GM21717 (cell line): ENCODE data around the gene COL26A1.
"Not testable (repeated sequence)": the region's sequence is repeated elsewhere in the genome, so short reads cannot be mapped to it uniquely, and the experiment has no call there.

Source experiments
- ATAC-seq: cut with Tn5 transposase; IDR thresholded peaks from one replicate; pipeline ENCODE4 v1.9.1; 2021; ENCODE audit warnings: mild to moderate bottlenecking, moderate library complexity; ENCODE audit not compliant: unreplicated experiment

Gene COL26A1

DNA sequence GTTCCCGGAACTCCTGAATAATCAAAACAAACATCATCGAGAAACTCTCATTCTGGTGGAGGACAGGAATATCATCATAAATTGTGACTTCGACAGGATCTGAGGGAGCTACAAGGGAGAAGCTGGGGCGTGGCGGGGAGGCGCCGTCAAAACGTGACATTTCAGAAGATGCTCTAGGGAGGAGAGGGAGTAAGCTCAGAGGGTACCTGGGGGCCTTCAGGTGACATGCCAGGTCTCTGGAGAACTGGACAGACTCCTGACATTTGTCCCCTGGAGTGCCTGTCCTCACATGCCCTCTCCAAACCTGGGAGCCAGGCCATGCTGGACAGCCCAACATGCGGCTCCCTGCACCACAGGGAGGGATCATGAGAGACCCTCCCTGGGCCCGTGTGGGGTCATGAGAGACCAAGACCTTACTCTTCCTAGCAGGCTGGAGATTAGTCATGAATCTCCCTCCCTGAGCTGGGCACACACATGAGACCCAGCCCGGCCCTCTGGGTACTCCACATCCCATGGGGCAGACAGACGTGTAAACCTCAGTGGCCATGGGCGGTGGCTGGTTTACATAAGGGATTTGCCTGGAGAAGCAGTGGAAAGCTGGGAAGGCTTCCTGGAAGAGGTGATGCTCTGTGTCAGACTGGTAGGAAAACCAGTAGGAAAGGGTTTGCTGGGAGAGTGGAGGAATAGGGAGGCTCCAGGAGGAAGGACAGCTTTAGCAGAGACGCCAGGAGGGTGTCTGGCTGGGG lies 185.4 kb downstream of the COL26A1 start:
- no peak for ATAC-seq

- no peak for ATAC-seq
Measured at GRCh38 chr7:101549734-101550133, 187.1 kb downstream of the COL26A1 start.

- ATAC-seq: no peak
Measured at GRCh38 chr7:101550641-101551541, 188.2 kb downstream of the COL26A1 start.

DNA sequence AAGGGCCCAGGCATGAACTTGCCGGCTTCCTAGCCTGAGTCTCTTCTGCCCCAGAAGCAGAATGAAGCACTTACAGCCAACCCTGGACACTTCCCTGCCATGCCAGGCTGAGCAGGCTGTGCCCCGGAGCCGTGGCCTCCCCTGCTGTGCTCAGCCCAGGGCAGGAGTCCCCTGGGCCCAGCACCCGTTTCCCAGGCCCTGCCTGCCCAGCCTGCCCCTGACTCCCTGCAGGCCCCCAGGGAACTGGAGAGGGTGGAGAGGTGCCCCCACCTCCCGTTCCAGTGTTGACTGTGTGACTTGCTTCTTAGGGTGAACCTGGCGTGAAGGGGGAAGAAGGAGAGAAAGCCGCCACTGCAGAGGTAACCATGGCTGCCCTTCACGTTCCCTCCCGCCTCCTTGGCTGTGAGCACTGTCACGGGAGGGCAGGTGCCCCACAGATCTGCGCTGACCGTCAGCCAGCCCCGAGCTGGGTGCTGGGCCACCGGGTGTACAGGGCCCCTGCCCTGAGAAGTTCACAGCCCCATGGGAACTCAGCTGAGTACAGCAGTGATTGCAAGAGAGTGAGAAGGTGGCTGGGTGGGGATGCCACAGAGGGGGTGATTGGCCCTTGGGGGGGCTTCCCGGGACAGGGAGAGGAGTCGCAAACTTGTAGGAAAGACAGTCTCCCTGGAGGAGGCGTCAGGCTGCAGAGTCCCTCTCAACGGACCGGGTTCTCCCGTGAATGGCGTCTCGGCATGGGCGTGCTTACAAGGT lies 190.5 kb downstream of the COL26A1 start:
- ATAC-seq: no peak

- no peak for ATAC-seq
Measured at GRCh38 chr7:101553771-101554445, 191.2 kb downstream of the COL26A1 start.

- ATAC-seq: no peak
Measured at GRCh38 chr7:101554584-101555268, 192.1 kb downstream of the COL26A1 start.

DNA sequence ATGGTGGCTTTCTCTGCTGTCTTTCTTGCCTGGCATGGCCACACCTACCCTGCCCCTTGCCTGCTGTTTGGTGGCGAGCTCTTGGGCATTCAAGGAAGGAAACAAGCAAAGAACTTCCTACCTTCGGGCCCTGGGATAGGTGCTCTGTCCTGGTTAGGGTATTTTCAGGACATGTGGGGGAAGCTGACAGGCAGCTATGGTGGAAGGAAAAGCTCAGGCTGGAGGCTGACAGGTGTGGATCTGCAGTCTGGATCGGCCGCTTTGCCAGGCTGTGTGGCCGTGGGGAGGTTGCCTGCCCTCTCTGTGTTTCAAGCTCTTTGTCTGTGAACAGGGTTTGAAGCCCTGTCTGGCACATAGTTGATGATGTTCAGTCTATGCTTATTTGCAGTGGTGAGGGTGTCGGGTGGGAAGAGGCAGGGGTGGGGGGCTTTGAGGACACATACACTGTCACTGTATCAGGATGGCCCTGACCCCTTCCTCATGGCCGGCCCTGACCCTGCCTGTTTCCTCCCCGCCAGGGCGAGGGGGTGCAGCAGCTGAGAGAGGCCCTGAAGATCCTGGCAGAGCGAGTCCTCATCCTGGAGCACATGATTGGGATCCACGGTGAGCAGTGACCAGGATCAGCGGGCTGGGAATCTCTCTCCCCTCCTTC lies 192.7 kb downstream of the COL26A1 start:
- ATAC-seq: no peak

DNA sequence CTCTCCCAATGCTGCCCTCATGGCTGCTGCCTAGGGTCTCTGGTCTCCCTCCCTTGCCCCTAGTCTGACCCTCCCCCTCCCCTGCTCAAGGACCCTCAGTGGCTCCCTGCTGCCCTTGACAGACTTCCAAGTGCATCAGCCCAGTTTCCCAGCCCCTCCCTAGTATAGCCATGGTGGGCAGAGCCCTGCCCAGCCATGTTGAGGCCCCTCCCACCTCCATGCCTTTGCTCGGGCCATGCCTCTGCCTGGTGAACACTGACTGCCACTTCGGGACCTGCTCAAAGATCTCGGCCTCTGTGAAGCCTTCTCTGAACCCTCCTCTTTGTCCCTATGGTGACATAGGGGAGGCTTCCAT lies 193.2 kb downstream of the COL26A1 start:
- ATAC-seq: no peak

- no peak for ATAC-seq
Measured at GRCh38 chr7:101556453-101556968, 193.8 kb downstream of the COL26A1 start.

GRCh38 chr7:101557421-101557820 lies 194.7 kb downstream of the COL26A1 start:
- no peak for ATAC-seq

- no peak for ATAC-seq
Measured at GRCh38 chr7:101557978-101558741, 195.5 kb downstream of the COL26A1 start.

- ATAC-seq: no peak
Measured at GRCh38 chr7:101558742-101559325, 196.2 kb downstream of the COL26A1 start.

- no peak for ATAC-seq
Measured at GRCh38 chr7:101559586-101559985, 196.9 kb downstream of the COL26A1 start.

GRCh38 chr7:101560021-101560420 lies 197.3 kb downstream of the COL26A1 start:
- not testable (repeated sequence) for ATAC-seq

DNA sequence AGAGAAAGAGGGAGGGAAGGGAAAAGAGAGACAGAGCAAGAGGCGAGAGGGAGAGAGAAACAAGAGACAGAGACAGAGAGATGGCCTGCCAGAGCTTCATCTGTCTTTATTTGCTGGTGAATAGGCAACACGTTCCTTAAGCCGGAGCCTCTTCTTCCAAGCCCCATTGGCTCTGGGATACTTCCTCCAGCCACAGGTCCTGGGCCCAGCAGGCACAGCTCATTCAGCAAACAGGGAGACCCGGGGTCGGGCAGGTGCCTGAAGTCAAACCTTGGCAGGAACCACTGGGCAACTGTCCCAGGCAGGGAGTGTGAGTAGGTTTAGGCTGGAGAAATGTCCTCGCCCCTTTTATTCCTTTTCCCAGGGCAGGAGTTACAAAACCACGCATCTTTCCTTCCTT lies 198.2 kb downstream of the COL26A1 start:
- no peak for ATAC-seq

DNA sequence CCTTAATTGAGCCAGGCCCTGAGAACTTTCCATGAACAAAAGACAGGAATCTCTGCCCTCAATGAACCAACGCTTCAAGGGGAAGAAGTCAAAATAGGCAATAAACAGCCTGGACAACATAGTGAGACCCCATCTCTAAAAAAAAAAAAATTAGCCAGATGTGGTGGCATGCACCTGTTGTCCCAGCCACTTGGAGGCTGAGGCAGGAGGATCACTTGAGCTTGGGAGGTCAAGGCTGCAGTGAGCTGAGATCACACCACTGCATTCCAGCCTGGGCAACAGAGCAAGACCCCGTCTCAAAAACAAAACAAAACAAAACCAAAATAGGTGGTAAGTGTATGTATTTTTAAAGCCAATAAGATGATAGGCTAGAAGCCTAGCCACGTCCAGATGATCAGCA lies 198.6 kb downstream of the COL26A1 start:
- ATAC-seq: not testable (repeated sequence)

DNA sequence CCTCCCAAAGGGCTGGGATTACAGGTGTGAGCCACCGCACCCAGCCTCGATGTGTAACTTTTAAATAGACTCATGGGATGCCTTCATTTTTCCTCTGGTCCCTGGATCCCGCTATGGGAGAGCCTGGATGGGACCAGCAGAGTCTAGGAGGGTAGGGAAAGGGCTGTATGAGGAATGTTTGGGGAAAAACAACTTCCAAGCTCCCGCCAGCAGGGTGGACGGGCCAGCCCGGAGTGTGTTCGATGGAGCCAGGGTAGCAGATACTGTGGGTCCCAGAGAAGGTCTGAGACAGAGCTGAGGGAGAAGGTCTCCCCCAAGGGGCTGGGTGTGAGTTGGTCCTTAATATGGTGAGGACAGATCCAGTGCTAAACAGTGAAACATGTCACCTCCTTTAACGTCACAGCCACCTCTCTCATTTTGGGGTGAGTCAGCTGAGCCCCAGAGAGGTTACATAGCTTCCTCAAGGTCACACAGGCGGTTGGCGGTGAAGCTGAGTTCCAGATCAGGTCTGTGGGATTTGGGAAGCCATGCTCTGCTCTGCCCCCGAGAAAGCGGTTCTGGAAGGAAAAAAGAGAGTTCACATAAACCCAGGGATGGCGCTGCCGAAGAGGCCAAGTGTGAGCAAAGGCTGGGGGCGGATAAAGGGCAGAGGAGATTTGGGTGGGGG lies 200.0 kb downstream of the COL26A1 start:
- ATAC-seq: no peak
